Neural cell (in vitro differentiated cells): Measurements from ENCODE around the gene TMEM175.

Experiments used
- EZH2 ChIP-seq: fragments of 200-600, 300-800 bp; shearing (Covaris generic), sonication (generic); IDR thresholded peaks from 2 replicates; pipeline ENCODE4 v1.6.1; 2014; ENCODE audit warnings: antibody characterized with exemption, low read length, borderline replicate concordance, mild to moderate bottlenecking; ENCODE audit not compliant: insufficient read depth, poor library complexity, severe bottlenecking
- TAF1 ChIP-seq: IDR thresholded peaks from 2 replicates; pipeline ENCODE4 v1.6.1; 2012; ENCODE audit warnings: low read depth
- TF ChIP-seq, protein P1 (sequence below): fragments of 450-650 bp; IDR thresholded peaks from 2 replicates; pipeline ENCODE4 v1.5.1; 2014; ENCODE audit warnings: antibody characterized with exemption, mild to moderate bottlenecking, moderate library complexity; ENCODE audit not compliant: poor library complexity, severe bottlenecking

DNA sequence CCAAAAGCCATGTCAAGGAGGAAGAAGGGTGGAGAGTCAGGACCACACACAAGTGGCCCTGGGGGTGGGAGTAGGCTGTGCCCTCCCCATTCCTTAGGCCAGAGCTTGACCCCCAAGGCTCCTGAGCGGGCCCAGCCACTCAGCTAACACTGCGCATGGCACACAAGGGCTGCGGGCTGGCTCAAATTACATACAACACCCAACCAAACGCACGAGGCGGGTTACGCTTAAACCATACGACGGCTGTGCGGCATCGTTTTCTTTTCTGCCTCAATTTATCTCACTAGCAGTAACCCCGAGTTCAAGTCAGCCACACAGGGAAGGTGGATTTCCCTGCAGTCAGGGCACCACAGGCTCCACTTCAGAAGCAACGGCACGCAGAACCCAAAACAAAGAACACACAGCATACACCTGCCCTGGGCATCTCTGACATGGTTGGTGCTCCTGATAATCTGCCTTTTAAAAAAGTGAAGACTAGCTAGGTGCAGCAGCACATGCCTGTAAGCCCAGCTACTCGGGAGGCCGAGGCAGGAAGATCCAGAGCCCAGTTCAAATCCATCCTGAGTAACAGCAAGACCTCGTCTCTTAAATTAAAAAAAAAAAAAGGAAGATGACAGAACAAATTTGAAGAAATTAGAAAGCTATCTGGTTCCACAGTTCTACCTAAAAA lies 3.0 kb upstream of the TMEM175 start:
- TF ChIP-seq, protein P1, sequence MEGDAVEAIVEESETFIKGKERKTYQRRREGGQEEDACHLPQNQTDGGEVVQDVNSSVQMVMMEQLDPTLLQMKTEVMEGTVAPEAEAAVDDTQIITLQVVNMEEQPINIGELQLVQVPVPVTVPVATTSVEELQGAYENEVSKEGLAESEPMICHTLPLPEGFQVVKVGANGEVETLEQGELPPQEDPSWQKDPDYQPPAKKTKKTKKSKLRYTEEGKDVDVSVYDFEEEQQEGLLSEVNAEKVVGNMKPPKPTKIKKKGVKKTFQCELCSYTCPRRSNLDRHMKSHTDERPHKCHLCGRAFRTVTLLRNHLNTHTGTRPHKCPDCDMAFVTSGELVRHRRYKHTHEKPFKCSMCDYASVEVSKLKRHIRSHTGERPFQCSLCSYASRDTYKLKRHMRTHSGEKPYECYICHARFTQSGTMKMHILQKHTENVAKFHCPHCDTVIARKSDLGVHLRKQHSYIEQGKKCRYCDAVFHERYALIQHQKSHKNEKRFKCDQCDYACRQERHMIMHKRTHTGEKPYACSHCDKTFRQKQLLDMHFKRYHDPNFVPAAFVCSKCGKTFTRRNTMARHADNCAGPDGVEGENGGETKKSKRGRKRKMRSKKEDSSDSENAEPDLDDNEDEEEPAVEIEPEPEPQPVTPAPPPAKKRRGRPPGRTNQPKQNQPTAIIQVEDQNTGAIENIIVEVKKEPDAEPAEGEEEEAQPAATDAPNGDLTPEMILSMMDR = no peak
- no peak for TF ChIP-seq TAF1
- no peak for TF ChIP-seq EZH2
